SK-N-SH (cell line): ENCODE measurements around the gene CDKAL1. TPM values are rescaled to one million over a fixed set of nuclear protein-coding genes. Genes with fewer than 3 reads are reported as not detected.

Source experiments
- CTCF ChIA-PET: fragments of 300-600, 350-600 bp; formaldehyde crosslinking; extraction: SDS; loops from one replicate; lab custom pipeline; 2021; lab: Yijun Ruan, JAX
- POLR2A ChIA-PET: fragments of 350-600 bp; sonication (Branson Sonifier 250); formaldehyde crosslinking; extraction: SDS; loops from one replicate; lab custom pipeline; 2020; ENCODE audit warnings: antibody characterized with exemption, inconsistent platforms; lab: Yijun Ruan, JAX
- DNase-seq: peaks from one replicate; pipeline ENCODE4 v3.0.0; 2012
- H2AFZ ChIP-seq: fragments of 200-600 bp; sonication (generic); 2 replicates; pipeline ENCODE4 v1.8.1; 2016; ENCODE audit warnings: antibody characterized with exemption, mild to moderate bottlenecking, low read depth
- H3F3A ChIP-seq: fragments of 200-600 bp; sonication (generic); replicated peaks from 2 replicates; pipeline ENCODE3; 2016; ENCODE audit warnings: antibody characterized with exemption, mild to moderate bottlenecking; ENCODE audit not compliant: insufficient read depth
- H3K27ac ChIP-seq, 2 experiments: fragments of 200-500 bp in 1 of 2; fragments of 200-600 bp in 1 of 2; sonication (Bioruptor generic) in 1 of 2; sonication (generic), shearing (Covaris generic) in 1 of 2; 2 replicates each; pipeline versions ENCODE4 v1.5.1 to v1.6.1; 2014 to 2016; ENCODE audit warnings: low read depth in 2 of 2, inconsistent platforms in 1 of 2, low read length in 1 of 2, mild to moderate bottlenecking in 1 of 2, mixed read lengths in 1 of 2
- H3K27me3 ChIP-seq: fragments of 200-600 bp; sonication (generic), shearing (Covaris generic); 2 replicates; pipeline ENCODE4 v1.6.1; 2016; ENCODE audit warnings: mixed run types; ENCODE audit not compliant: insufficient read depth
- H3K36me3 ChIP-seq, 2 experiments: fragments of 200-500 bp in 1 of 2; fragments of 200-600 bp in 1 of 2; sonication (Bioruptor generic) in 1 of 2; sonication (generic) in 1 of 2; replicated peaks in 1 of 2; 2 replicates each; pipeline versions ENCODE3 to v1.5.1; 2014 to 2016; ENCODE audit warnings: low read length in 1 of 2, mild to moderate bottlenecking in 1 of 2; ENCODE audit not compliant: insufficient read depth in 2 of 2, control insufficient read depth in 1 of 2
- H3K4me1 ChIP-seq, 2 experiments: fragments of 200-500 bp in 1 of 2; fragments of 200-600 bp in 1 of 2; sonication (Bioruptor generic) in 1 of 2; sonication (generic), shearing (Covaris generic) in 1 of 2; 2 replicates each; pipeline versions ENCODE4 v1.5.1 to v1.6.1; 2014 to 2016; ENCODE audit warnings: low read depth in 1 of 2, low read length in 1 of 2, mixed run types in 1 of 2; ENCODE audit not compliant: insufficient read depth in 2 of 2, control insufficient read depth in 1 of 2
- H3K4me2 ChIP-seq: fragments of 200-600 bp; sonication (generic), shearing (Covaris generic); 2 replicates; pipeline ENCODE4 v1.6.1; 2017; ENCODE audit warnings: mixed run types
- H3K4me3 ChIP-seq, 2 experiments: fragments of 200-500 bp in 1 of 2; fragments of 200-600 bp in 1 of 2; sonication (Bioruptor generic) in 1 of 2; sonication (generic), shearing (Covaris generic) in 1 of 2; 2 replicates each; pipeline versions ENCODE4 v1.5.1 to v1.8.1; 2014 to 2016; ENCODE audit warnings: low read depth in 2 of 2, inconsistent platforms in 1 of 2, low read length in 1 of 2, mild to moderate bottlenecking in 1 of 2, mixed read lengths in 1 of 2, moderate library complexity in 1 of 2
- H3K79me2 ChIP-seq: fragments of 200-600 bp; sonication (generic); 2 replicates; pipeline ENCODE4 v1.8.1; 2017; ENCODE audit warnings: mild to moderate bottlenecking; ENCODE audit not compliant: insufficient read depth
- H3K9ac ChIP-seq: fragments of 200-600 bp; sonication (generic); 2 replicates; pipeline ENCODE4 v1.6.1; 2017; ENCODE audit warnings: mixed run types
- H3K9me2 ChIP-seq: fragments of 200-600 bp; sonication (generic); 2 replicates; pipeline ENCODE4 v1.6.1; 2017; ENCODE audit warnings: mixed run types
- H3K9me3 ChIP-seq: fragments of 200-600 bp; sonication (generic); 2 replicates; pipeline ENCODE4 v1.6.1; 2017; ENCODE audit warnings: mixed run types, mild to moderate bottlenecking, moderate library complexity
- H4K20me1 ChIP-seq: fragments of 200-600 bp; sonication (generic); 2 replicates; pipeline ENCODE4 v1.6.1; 2017; ENCODE audit warnings: mild to moderate bottlenecking, mixed run types; ENCODE audit not compliant: insufficient read depth
- CHD2 ChIP-seq: fragments of 150-350 bp; IDR thresholded peaks from 2 replicates; pipeline ENCODE4 v1.6.1; 2018; ENCODE audit warnings: low read length; ENCODE audit not compliant: partially characterized antibody
- EZH2phosphoT487 ChIP-seq: fragments of 200-600 bp; sonication (generic); IDR thresholded peaks from 2 replicates; pipeline ENCODE4 v1.6.1; 2017; ENCODE audit warnings: low read depth, mixed run types, mild to moderate bottlenecking, antibody characterized with exemption, moderate library complexity, borderline replicate concordance
- GATA2 ChIP-seq: sonication (generic); formaldehyde crosslinking; IDR thresholded peaks from 2 replicates; pipeline ENCODE4 v1.5.0; 2020; ENCODE audit warnings: mild to moderate bottlenecking, missing genetic modification reagents
- IRF3 ChIP-seq: fragments of 150-350 bp; IDR thresholded peaks from 2 replicates; pipeline ENCODE4 v1.6.1; 2016; ENCODE audit warnings: mild to moderate bottlenecking, low read depth, low read length
- MXI1 ChIP-seq: IDR thresholded peaks from 2 replicates; pipeline ENCODE4 v1.6.1; 2012; ENCODE audit warnings: mild to moderate bottlenecking, low read depth, low read length, improper control_type of control experiment
- POLR2AphosphoS5 ChIP-seq: IDR thresholded peaks from 2 replicates; pipeline ENCODE4 v1.6.1; 2012; ENCODE audit warnings: low read depth, low read length
- RAD21 ChIP-seq: IDR thresholded peaks from 2 replicates; pipeline ENCODE4 v1.6.1; 2012; ENCODE audit warnings: mild to moderate bottlenecking, low read length
- RCOR1 ChIP-seq: fragments of 150-350 bp; IDR thresholded peaks from 2 replicates; pipeline ENCODE4 v1.6.1; 2017; ENCODE audit warnings: antibody characterized with exemption, low read length
- RFX5 ChIP-seq: IDR thresholded peaks from 2 replicates; pipeline ENCODE4 v1.6.1; 2012; ENCODE audit warnings: mild to moderate bottlenecking, improper control_type of control experiment, low read length
- RXRA ChIP-seq: IDR thresholded peaks from 2 replicates; pipeline ENCODE4 v1.4.0; 2012; ENCODE audit warnings: low read depth, mild to moderate bottlenecking, borderline replicate concordance
- TEAD4 ChIP-seq: IDR thresholded peaks from 2 replicates; pipeline ENCODE4 v1.4.0; 2012; ENCODE audit warnings: mild to moderate bottlenecking, borderline replicate concordance; ENCODE audit not compliant: insufficient read depth
- USF1 ChIP-seq: IDR thresholded peaks from 2 replicates; pipeline ENCODE4 v1.4.0; 2012; ENCODE audit warnings: low read depth, borderline replicate concordance
- USF2 ChIP-seq: fragments of 150-350 bp; IDR thresholded peaks from 2 replicates; pipeline ENCODE4 v1.6.1; 2017; ENCODE audit warnings: antibody characterized with exemption, low read length, low read depth, borderline replicate concordance
- YY1 ChIP-seq: IDR thresholded peaks from 2 replicates; pipeline ENCODE4 v1.4.0; 2012; ENCODE audit warnings: low read depth, mild to moderate bottlenecking
- WGBS: methylation state at CpG from one replicate; pipeline ENCODE4 v1.1.6; 2017; ENCODE audit warnings: low lambda C conversion rate; 5-methylcytosine and 5-hydroxymethylcytosine counted together
- polyA plus RNA-seq, 3 experiments: library from polyadenylated mRNA; depleted of rRNA; stranded (reverse); fragments of >200 nt; gene quantifications; 2 replicates each; pipeline ENCODE4 v1.2.3, GENCODE V29; 2012

Gene CDKAL1
- polyA plus RNA-seq, 1 of the 3 experiments (the other 2 are of a cell fraction): 2.6 TPM

- H3K4me1 ChIP-seq: no peaks in the 10 kb centered on the region
- H3F3A ChIP-seq: no peaks in the 10 kb centered on the region
- no peaks in the 10 kb centered on the region for H3K9me3 ChIP-seq
- whole genome bisulfite sequencing: 98% methylated on average over 2 of the region's 2 CpGs
- H3K36me3 ChIP-seq: peaks cover 0 to 11% of the 10 kb centered on the region in 2 experiments
- no peaks in the 10 kb centered on the region for H3K9me2 ChIP-seq
- no peak overlapping the region for H3K9ac ChIP-seq
- H3K79me2 ChIP-seq: no peaks in the 10 kb centered on the region
- no peaks in the 10 kb centered on the region for H3K27me3 ChIP-seq
- CTCF ChIA-PET: no interaction called here
- no peak overlapping the region for H3K4me2 ChIP-seq
- DNase-seq: no peak
- H3K27ac ChIP-seq: no peak overlapping the region
- TF ChIP-seq RFX5: no peak
- TF ChIP-seq EZH2phosphoT487: no peak
- TF ChIP-seq RCOR1: no peak
- no peak for TF ChIP-seq USF2
- TF ChIP-seq USF1: no peak
- no peak for TF ChIP-seq RXRA
- no peak for TF ChIP-seq CHD2
- no peak for TF ChIP-seq YY1
- no peak for TF ChIP-seq GATA2 (CRISPR knock-in tag)
- no peak for TF ChIP-seq POLR2AphosphoS5
- H3K4me3 ChIP-seq: no peak overlapping the region
- H2AFZ ChIP-seq: no peak overlapping the region
- H4K20me1 ChIP-seq: no peaks in the 10 kb centered on the region
- POLR2A ChIA-PET: interaction anchor here (0.7 kb wide), 1 partner anchor 161 kb away, joined by 3 read pairs; no protein-coding TSS in a partner anchor
Measured at GRCh38 chr6:20498041-20498385, 36.2 kb upstream of the CDKAL1 start.

- Histone ChIP-seq H3K9ac (no peak overlapping the region), H2AFZ (no peak overlapping the region), H3K4me1 (no peaks in the 10 kb centered on the region), H3K27me3 (no peaks in the 10 kb centered on the region), H3K36me3 (no peaks in the 10 kb centered on the region), H3K4me2 (no peak overlapping the region), H3K4me3 (no peak overlapping the region), H4K20me1 (no peaks in the 10 kb centered on the region), H3K27ac (no peak overlapping the region), H3K79me2 (no peaks in the 10 kb centered on the region), H3F3A (no peaks in the 10 kb centered on the region), H3K9me3 (no peaks in the 10 kb centered on the region), H3K9me2 (no peaks in the 10 kb centered on the region)
- ChIA-PET POLR2A (no interaction called here), CTCF (interaction anchor here (1.5 to 2.1 kb wide), 2 partner anchors 9 to 19 kb away, joined by 3 to 8 read pairs; no protein-coding TSS in a partner anchor)
- WGBS: 68% methylated on average over 2 of the region's 2 CpGs
- DNase-seq: no peak
- TF ChIP-seq MXI1 (no peak), RAD21 (no peak), TEAD4 (no peak), IRF3 (no peak), EZH2phosphoT487 (no peak), RXRA (no peak), USF1 (no peak)
Measured at GRCh38 chr6:20509212-20509611, 25.0 kb upstream of the CDKAL1 start.
